ENCODE results near the gene PTPRCAP. TPM values are rescaled to one million over a fixed set of nuclear protein-coding genes. Genes with fewer than 3 reads are reported as not detected.
"Not testable (repeated sequence)": the region's sequence is repeated elsewhere in the genome, so short reads cannot be mapped to it uniquely, and the experiment has no call there.

The PTPRCAP gene
- total and polyA plus RNA-seq, 10 of the 15 experiments (the other 5 are each of a cell fraction or from before 2014, with no cell fraction given) = 4.7 to 266 (median 125) TPM

GRCh38 chr11:67427364-67427859, 10.1 kb downstream of the PTPRCAP start:
- H4K20me1 ChIP-seq (ENCODE audit: control insufficient read depth, insufficient read depth); H3K27me3 ChIP-seq (replicated peaks in 1 of 2; ENCODE audit: control insufficient read depth in 2 of 2, insufficient read depth in 2 of 2, low read length in 1 of 2); H3K9me3 ChIP-seq (replicated peaks; ENCODE audit: control insufficient read depth, insufficient read depth, low read length); FAIRE-seq; in situ Hi-C loops (cut with MboI); DNase-seq (ENCODE audit: low read depth, low spot score); BruUV-seq (replicated peaks); H3K36me3 ChIP-seq (ENCODE audit: control insufficient read depth in 2 of 2, insufficient read depth in 2 of 2, low read length in 1 of 2); intact Hi-C loops (cut with micrococcal nuclease; ENCODE audit: unreplicated experiment); H3K4me1 ChIP-seq (ENCODE audit: control insufficient read depth, insufficient read depth, low read length): not testable (repeated sequence)
- peaks cover 18% of the 10 kb centered on the region for H3K79me2 ChIP-seq (ENCODE audit: control insufficient read depth, insufficient read depth, low read length)
- H3K4me2 ChIP-seq (ENCODE audit: control insufficient read depth, insufficient read depth) = peak overlapping the region; percentile 60
- CTCF ChIA-PET = interaction anchor here (1.0 to 1.7 kb wide), 2 partner anchors 9 to 61 kb away, joined by 3 to 4 read pairs; no protein-coding TSS in a partner anchor
- H3K27ac ChIP-seq (ENCODE audit: control insufficient read depth, insufficient read depth) = peak overlapping the region; percentile 69
- peak; percentile 28 for ATAC-seq
- peak overlapping the region; percentile 100 for H3K4me3 ChIP-seq
- POLR2A ChIA-PET = interaction anchor here (0.8 to 4.4 kb wide), 10 partner anchors 11 to 60 kb away, joined by 3 to 28 read pairs (median 4); partner anchors contain the start of genes PPP1CA, PTPRCAP, TBC1D10C and TMEM134
- WGBS (ENCODE audit: insufficient coverage, insufficient replicate concordance, low lambda C conversion rate, missing lambda C conversion rate) = 58% methylated on average over 19 of the region's 19 CpGs
- H3K9ac ChIP-seq (ENCODE audit: control insufficient read depth, insufficient read depth, low read length) = peak overlapping the region; percentile 93
- SMC1A ChIA-PET (ENCODE audit: uncharacterized antibody, unreplicated experiment) = interaction anchor here (1.5 to 2.3 kb wide), 3 partner anchors 11 to 26 kb away, joined by 6 to 10 read pairs (median 10); partner anchors contain the start of genes PPP1CA, PTPRCAP and TBC1D10C
- RAD21 ChIA-PET (ENCODE audit: unreplicated experiment) = interaction anchor here (0.8 to 2.1 kb wide), 7 partner anchors 10 to 54 kb away, joined by 3 to 8 read pairs (median 3); partner anchors contain the start of genes CORO1B, PTPRCAP, TBC1D10C and TMEM134
- peak overlapping the region; percentile 98 for H2AFZ ChIP-seq (ENCODE audit: control insufficient read depth, low read depth, low read length)
- TF ChIP-seq MLLT1 (IDR thresholded peaks at IDR 0.05) = peak; percentile 69; the same call in 1 of the 2 replicates

DNA sequence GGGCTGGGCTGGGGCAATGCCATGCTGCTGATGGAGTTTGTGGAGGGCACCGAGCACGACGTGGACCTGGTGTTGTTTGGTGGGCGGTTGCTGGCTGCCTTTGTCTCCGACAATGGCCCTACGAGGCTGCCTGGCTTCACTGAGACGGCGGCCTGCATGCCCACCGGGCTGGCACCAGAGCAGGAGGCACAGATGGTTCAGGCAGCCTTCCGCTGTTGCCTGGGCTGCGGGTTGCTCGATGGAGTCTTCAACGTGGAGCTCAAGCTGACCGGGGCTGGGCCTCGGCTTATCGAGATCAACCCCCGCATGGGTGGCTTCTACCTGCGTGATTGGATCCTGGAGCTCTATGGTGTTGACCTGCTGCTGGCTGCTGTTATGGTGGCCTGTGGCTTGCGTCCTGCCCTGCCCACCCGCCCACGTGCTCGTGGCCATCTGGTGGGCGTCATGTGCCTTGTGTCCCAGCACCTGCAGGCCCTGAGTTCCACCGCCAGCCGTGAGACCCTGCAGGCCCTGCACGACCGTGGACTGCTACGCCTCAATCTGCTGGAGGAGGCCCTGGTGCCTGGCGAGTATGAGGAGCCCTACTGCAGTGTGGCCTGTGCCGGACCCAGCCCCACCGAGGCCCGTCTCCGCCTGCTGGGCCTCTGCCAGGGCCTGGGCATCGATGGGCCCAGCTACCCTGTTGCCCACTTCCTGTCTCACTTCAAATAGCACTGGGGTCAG, 13.4 kb downstream of the PTPRCAP start:
- Histone ChIP-seq H3K79me2 (ENCODE audit: control insufficient read depth, insufficient read depth, low read length) (peaks cover 8% of the 10 kb centered on the region), H3K9ac (ENCODE audit: control insufficient read depth, insufficient read depth, low read length) (no peak overlapping the region), H3K4me2 (ENCODE audit: control insufficient read depth, insufficient read depth) (no peak overlapping the region), H3K9me3 (replicated peaks; ENCODE audit: control insufficient read depth, insufficient read depth, low read length) (no peaks in the 10 kb centered on the region), H4K20me1 (ENCODE audit: control insufficient read depth, insufficient read depth) (no peaks in the 10 kb centered on the region), H3K27me3 (replicated peaks in 1 of 2; ENCODE audit: control insufficient read depth in 2 of 2, insufficient read depth in 2 of 2, low read length in 1 of 2) (no peaks in the 10 kb centered on the region), H3K27ac (ENCODE audit: control insufficient read depth, insufficient read depth) (no peak overlapping the region), H2AFZ (ENCODE audit: control insufficient read depth, low read depth, low read length) (no peak overlapping the region), H3K4me3 (no peak overlapping the region), H3K36me3 (ENCODE audit: control insufficient read depth in 2 of 2, insufficient read depth in 2 of 2, low read length in 1 of 2) (no peaks in the 10 kb centered on the region), H3K4me1 (ENCODE audit: control insufficient read depth, insufficient read depth, low read length) (peaks cover 2% of the 10 kb centered on the region; the same call in 1 of the 2 replicates)
- WGBS (ENCODE audit: insufficient coverage, insufficient replicate concordance, low lambda C conversion rate, missing lambda C conversion rate) = 74% methylated on average over 34 of the region's 34 CpGs
- ChIA-PET RAD21 (ENCODE audit: unreplicated experiment) (interaction anchor here (1.4 kb wide), 1 partner anchor 22 kb away, joined by 3 read pairs; the partner anchor contains the start of gene PPP1CA), SMC1A (ENCODE audit: uncharacterized antibody, unreplicated experiment) (no interaction called here), CTCF (interaction anchor here (2.0 kb wide), 1 partner anchor 15 kb away, joined by 6 read pairs; no protein-coding TSS in a partner anchor), POLR2A (interaction anchor here (1.3 kb wide), 1 partner anchor 19 kb away, joined by 5 read pairs; no protein-coding TSS in a partner anchor)
- no peak for ATAC-seq
- no peak for FAIRE-seq
- in situ Hi-C loops (cut with MboI) (no loop called here), intact Hi-C loops (cut with micrococcal nuclease; ENCODE audit: unreplicated experiment) (no loop called here)
- BruUV-seq (replicated peaks) = no TSS peak
- no peak for DNase-seq (ENCODE audit: low read depth, low spot score)
- TF ChIP-seq ZZZ3 (IDR thresholded peaks at IDR 0.05; ENCODE audit: control insufficient read depth, insufficient read length, low read depth) = no peak
- no peak for TF ChIP-seq KLF5 (IDR thresholded peaks at IDR 0.05; ENCODE audit: partially characterized antibody)
- no peak for TF ChIP-seq SREBF1 (IDR thresholded peaks at IDR 0.05; ENCODE audit: low read length)
- no peak for TF ChIP-seq YY1 (IDR thresholded peaks at IDR 0.05; ENCODE audit: low read depth, low read length)
- no peak for TF ChIP-seq HDAC6 (IDR thresholded peaks at IDR 0.05; ENCODE audit: unreplicated experiment)
- no peak for TF ChIP-seq TCF3 (IDR thresholded peaks at IDR 0.05; ENCODE audit: borderline replicate concordance, insufficient read depth, low read depth, low read length)
- no peak for TF ChIP-seq E4F1 (IDR thresholded peaks at IDR 0.05; ENCODE audit: borderline replicate concordance, partially characterized antibody)
- TF ChIP-seq, protein P1, sequence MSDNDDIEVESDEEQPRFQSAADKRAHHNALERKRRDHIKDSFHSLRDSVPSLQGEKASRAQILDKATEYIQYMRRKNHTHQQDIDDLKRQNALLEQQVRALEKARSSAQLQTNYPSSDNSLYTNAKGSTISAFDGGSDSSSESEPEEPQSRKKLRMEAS (IDR thresholded peaks at IDR 0.05; ENCODE audit: low read depth, low read length) = no peak

All from GM12878 (cell line).